Activated CD4-positive, alpha-beta T cell treated with anti-CD3 and anti-CD28 coated beads for 48 hours (primary cell): Measurements from ENCODE around the gene DGKA.
"Not testable (repeated sequence)": the region's sequence is repeated elsewhere in the genome, so short reads cannot be mapped to it uniquely, and the experiment has no call there.

Experiments
- DNase-seq: peaks from one replicate; pipeline ENCODE4 v3.0.0-alpha.2; 2020

DGKA gene

GRCh38 chr12:55969356-55969755 is 38.4 kb downstream of the DGKA start:
- DNase-seq: no peak

GRCh38 chr12:55970775-55971174 is 39.8 kb downstream of the DGKA start:
- no peak for DNase-seq

- no peak for DNase-seq
Observed at GRCh38 chr12:55972042-55972441, 41.1 kb downstream of the DGKA start.

- DNase-seq: no peak
Observed at GRCh38 chr12:55972456-55972855, 41.5 kb downstream of the DGKA start.

- DNase-seq: no peak
Observed at GRCh38 chr12:55972911-55973598, 42.1 kb downstream of the DGKA start.

- peak; percentile 98 for DNase-seq
Observed at GRCh38 chr12:55973599-55974307, 42.8 kb downstream of the DGKA start, which contains the start of gene RAB5B. RAB5B (plus strand) TSS chr12:55974078; CDS start chr12:55986961, 12,883 bp downstream.

- peak; percentile 53 for DNase-seq
Observed at GRCh38 chr12:55974308-55974730, 43.4 kb downstream of the DGKA start.

- DNase-seq: no peak
Observed at GRCh38 chr12:55978393-55978792, 47.4 kb downstream of the DGKA start.

GRCh38 chr12:55979069-55979468 is 48.1 kb downstream of the DGKA start:
- no peak for DNase-seq

GRCh38 chr12:55981882-55982281 is 50.9 kb downstream of the DGKA start:
- not testable (repeated sequence) for DNase-seq

- DNase-seq: no peak
Observed at GRCh38 chr12:55982319-55982936, 51.5 kb downstream of the DGKA start.

- DNase-seq: no peak
Observed at GRCh38 chr12:55983232-55983842, 52.4 kb downstream of the DGKA start.

GRCh38 chr12:55984861-55985260 is 53.9 kb downstream of the DGKA start:
- no peak for DNase-seq

GRCh38 chr12:55985341-55985740 is 54.4 kb downstream of the DGKA start:
- DNase-seq: no peak

GRCh38 chr12:55985976-55986375 is 55.0 kb downstream of the DGKA start:
- not testable (repeated sequence) for DNase-seq

GRCh38 chr12:55991110-55991509 is 60.1 kb downstream of the DGKA start:
- DNase-seq: no peak

- DNase-seq: no peak
Observed at GRCh38 chr12:55993230-55993853, 62.4 kb downstream of the DGKA start.

- DNase-seq: no peak
Observed at GRCh38 chr12:55995366-55995765, 64.4 kb downstream of the DGKA start.

GRCh38 chr12:55996201-55996714 is 65.3 kb downstream of the DGKA start:
- peak; percentile 70 for DNase-seq

- peak; percentile 64 for DNase-seq
Observed at GRCh38 chr12:55996715-55997534, 66.0 kb downstream of the DGKA start, which contains the start of gene SUOX. SUOX (plus strand) TSS chr12:55997276; CDS start chr12:56002222, 4,946 bp downstream.

GRCh38 chr12:55997535-55997859 is 66.5 kb downstream of the DGKA start:
- DNase-seq: no peak

- DNase-seq: not testable (repeated sequence)
Observed at GRCh38 chr12:55999522-55999921, 68.6 kb downstream of the DGKA start.
